Measurements from ENCODE around the gene SP7.

SP7 gene

DNA sequence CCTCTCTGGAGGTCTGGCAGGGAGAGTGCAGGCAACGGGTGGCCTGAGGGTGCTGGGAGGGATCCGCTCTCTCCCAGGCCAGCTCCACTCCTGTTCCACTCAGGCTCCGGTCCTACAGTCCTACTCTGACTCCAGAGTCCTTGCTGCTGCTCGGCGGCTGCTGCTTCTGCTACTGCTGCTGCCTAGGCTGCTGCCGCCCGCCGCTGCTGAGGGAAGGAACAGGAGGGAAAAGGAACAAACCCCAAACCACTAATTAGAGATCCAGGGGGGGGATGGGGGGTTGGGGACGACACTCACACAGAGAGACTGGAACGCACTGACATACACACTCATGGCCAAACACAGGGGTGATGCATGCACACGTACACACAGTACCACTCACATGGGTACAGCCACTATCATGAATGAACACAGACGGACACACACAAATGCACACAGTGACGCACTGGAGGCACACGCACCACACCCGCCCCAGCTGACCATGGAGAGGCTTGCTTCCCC, at the start of gene SP7:
TSS of gene SP7 (minus strand) at position 174 of the 501 bp plus-strand sequence. CDS start 708 bp downstream, outside the sequence.
- TF ChIP-seq CTCF (conservative IDR thresholded peaks at IDR 0.05) (no peak), ZFX (IDR thresholded peaks at IDR 0.05) (no peak)
- H3K27ac ChIP-seq = no peak within 1 kb of the TSS

- no peak for TF ChIP-seq ZFX (IDR thresholded peaks at IDR 0.05)
- no peak for TF ChIP-seq CTCF (conservative IDR thresholded peaks at IDR 0.05)
- no peak overlapping the region for H3K27ac ChIP-seq
Measured at GRCh38 chr12:53383258-53383657, 47.1 kb upstream of the SP7 start.

GRCh38 chr12:53381731-53382630, 45.8 kb upstream of the SP7 start:
- H3K27ac ChIP-seq = no peak overlapping the region; the same call in 1 of the 2 replicates
- TF ChIP-seq CTCF (conservative IDR thresholded peaks at IDR 0.05) (no peak; the same call in 1 of the 2 replicates), ZFX (IDR thresholded peaks at IDR 0.05) (no peak)

GRCh38 chr12:53380794-53381730, 44.9 kb upstream of the SP7 start:
- peak overlapping the region; percentile 83 for H3K27ac ChIP-seq
- no peak for TF ChIP-seq ZFX (IDR thresholded peaks at IDR 0.05)
- TF ChIP-seq CTCF (conservative IDR thresholded peaks at IDR 0.05) = no peak

GRCh38 chr12:53380104-53380793, 44.1 kb upstream of the SP7 start, which contains the start of gene SP1:
Gene SP1 (plus strand): TSS chr12:53380176. CDS start chr12:53380292, 116 bp downstream.
- peak within 1 kb of the TSS; percentile 91 for H3K27ac ChIP-seq
- TF ChIP-seq CTCF (conservative IDR thresholded peaks at IDR 0.05) (no peak), ZFX (IDR thresholded peaks at IDR 0.05) (no peak)

GRCh38 chr12:53379389-53380103, 43.4 kb upstream of the SP7 start:
- no peak for TF ChIP-seq CTCF (conservative IDR thresholded peaks at IDR 0.05)
- TF ChIP-seq ZFX (IDR thresholded peaks at IDR 0.05) = no peak
- H3K27ac ChIP-seq = peak overlapping the region; percentile 91
